Measurements from ENCODE around the gene EVI5L.

DNA sequence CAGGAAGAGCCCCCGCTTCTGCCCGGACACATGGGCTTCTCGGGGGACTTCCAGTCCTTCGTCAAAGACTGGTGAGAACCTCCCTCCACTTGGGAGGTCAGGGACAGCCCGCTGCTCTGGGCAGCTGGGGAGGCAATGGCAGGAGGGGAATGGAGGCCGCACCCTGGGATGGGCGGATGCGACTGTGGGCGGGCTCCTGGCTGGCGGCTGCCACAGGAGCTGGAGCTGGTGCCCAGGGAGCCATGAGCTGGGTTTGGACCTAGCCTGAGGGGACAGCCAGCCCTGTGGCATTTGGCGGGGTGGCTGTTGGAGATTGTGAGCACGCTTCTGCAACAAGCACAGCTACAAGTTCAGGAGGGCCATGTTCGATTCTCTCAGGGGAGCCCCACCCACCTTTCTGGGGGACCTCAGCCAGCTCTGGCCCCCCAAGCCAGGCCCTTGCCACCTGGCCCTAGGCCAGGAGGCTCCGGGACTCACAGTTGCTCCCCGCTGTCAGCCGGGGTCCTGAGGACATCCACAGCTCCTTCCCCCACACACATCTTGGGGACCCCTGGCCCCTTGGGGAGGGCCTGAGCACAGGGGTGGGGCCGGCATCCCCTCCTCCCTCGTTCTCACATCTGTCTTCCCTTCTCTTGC lies 81.6 kb downstream of the EVI5L start:
- TF ChIP-seq, protein P1, sequence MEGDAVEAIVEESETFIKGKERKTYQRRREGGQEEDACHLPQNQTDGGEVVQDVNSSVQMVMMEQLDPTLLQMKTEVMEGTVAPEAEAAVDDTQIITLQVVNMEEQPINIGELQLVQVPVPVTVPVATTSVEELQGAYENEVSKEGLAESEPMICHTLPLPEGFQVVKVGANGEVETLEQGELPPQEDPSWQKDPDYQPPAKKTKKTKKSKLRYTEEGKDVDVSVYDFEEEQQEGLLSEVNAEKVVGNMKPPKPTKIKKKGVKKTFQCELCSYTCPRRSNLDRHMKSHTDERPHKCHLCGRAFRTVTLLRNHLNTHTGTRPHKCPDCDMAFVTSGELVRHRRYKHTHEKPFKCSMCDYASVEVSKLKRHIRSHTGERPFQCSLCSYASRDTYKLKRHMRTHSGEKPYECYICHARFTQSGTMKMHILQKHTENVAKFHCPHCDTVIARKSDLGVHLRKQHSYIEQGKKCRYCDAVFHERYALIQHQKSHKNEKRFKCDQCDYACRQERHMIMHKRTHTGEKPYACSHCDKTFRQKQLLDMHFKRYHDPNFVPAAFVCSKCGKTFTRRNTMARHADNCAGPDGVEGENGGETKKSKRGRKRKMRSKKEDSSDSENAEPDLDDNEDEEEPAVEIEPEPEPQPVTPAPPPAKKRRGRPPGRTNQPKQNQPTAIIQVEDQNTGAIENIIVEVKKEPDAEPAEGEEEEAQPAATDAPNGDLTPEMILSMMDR (IDR thresholded peaks at IDR 0.05; ENCODE audit: low read depth, low read length, poor library complexity, severe bottlenecking), result no peak
- TF ChIP-seq EZH2phosphoT487 (IDR thresholded peaks at IDR 0.05; ENCODE audit: borderline replicate concordance, low read length), result no peak
